Naive thymus-derived CD8-positive, alpha-beta T cell (primary cell): ENCODE measurements around the gene MYRIP. TPM values are rescaled to one million over a fixed set of nuclear protein-coding genes. Genes with fewer than 3 reads are reported as not detected.

Experiments
- ATAC-seq, 2 donors: fragments of 150-1000 bp; cut with Tn5 transposase in 1 of 2; sonication (Bioruptor Pico), chemical (Tn5 transposase) in 1 of 2; 1 replicate in 1 of 2; 2 replicates in 1 of 2; pipeline ENCODE4 v1.10.0; 2021; ENCODE audit warnings: mild to moderate bottlenecking in 2 of 2, moderate library complexity in 2 of 2
- POLR2A ChIA-PET: fragments of 350-600 bp; sonication (Branson Sonifier 250); formaldehyde crosslinking; loops from one replicate; lab custom pipeline; 2021; ENCODE audit warnings: antibody characterized with exemption; lab: Charles Lee
- DNase-seq, 10 donors: peaks; one replicate each; pipeline versions ENCODE4 v3.0.0 to v3.0.0-alpha.2; 2020 to 2022
- H3K27ac Mint-ChIP-seq, 10 donors: one replicate each; pipeline ENCODE4 v1.8.0; 2020 to 2022; ENCODE audit warnings: mild to moderate bottlenecking in 10 of 10, mixed read lengths in 10 of 10, moderate library complexity in 4 of 10, inconsistent platforms in 1 of 10
- H3K27me3 Mint-ChIP-seq, 5 donors: one replicate each; pipeline ENCODE4 v1.8.0; 2021 to 2022; ENCODE audit warnings: mixed read lengths in 5 of 5
- H3K36me3 Mint-ChIP-seq, 3 donors: one replicate each; pipeline ENCODE4 v1.8.0; 2020 to 2022; ENCODE audit warnings: mixed read lengths in 3 of 3, mild to moderate bottlenecking in 2 of 3, inconsistent platforms in 1 of 3
- H3K4me1 Mint-ChIP-seq, 4 donors: one replicate each; pipeline ENCODE4 v1.8.0; 2021 to 2022; ENCODE audit warnings: mixed read lengths in 4 of 4
- H3K4me3 Mint-ChIP-seq, 10 donors: one replicate each; pipeline ENCODE4 v1.8.0; 2020 to 2022; ENCODE audit warnings: mild to moderate bottlenecking in 10 of 10, mixed read lengths in 10 of 10, moderate library complexity in 6 of 10, inconsistent platforms in 1 of 10
- H3K9me3 Mint-ChIP-seq, 9 donors: one replicate each; pipeline ENCODE4 v1.8.0; 2020 to 2022; ENCODE audit warnings: mixed read lengths in 9 of 9, mild to moderate bottlenecking in 3 of 9, inconsistent platforms in 1 of 9, moderate library complexity in 1 of 9
- polyA plus RNA-seq, 3 donors: library from polyadenylated mRNA; unstranded; fragments of 300-500 nt; fragmentation: Illumina TruSeq; gene quantifications; one replicate each; pipeline ENCODE4 v1.2.3, GENCODE V29; 2021
- total RNA-seq, 8 experiments: library from RNA in 2 of 8; stranded (reverse) in 2 of 8; gene quantifications; one replicate each; pipeline ENCODE4 v1.2.3 and lab custom pipeline; 2021 to 2026

The MYRIP gene
- total and polyA plus RNA-seq, 5 experiments from 2014 or later = 0.08 TPM; not detected in 4

DNA sequence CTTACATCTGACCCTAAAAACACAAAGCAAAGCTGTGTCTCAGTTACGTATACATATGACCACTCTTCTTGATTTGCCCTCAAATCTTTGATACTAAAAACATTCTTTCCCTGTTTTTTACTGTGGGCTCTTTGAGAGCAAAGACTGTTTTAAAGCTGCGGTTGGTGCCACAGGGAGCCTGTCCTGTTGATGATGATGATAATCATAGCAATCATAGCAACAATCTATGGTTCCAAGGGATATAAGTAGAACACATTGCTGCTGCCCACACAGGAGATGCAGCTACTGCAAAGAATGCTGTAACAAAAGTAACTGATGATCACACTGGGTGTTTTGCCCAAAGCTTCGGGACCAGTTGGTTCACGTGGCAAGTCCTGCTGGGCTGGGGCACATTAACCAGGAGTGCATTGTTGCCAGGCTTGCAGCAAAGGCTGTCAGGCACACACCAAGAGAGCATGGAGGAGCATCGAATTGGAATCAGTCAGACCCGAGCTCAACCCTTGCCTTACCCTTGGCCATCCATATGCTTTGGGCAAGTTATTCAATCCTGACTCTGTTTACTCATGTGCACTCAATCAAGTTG lies 368.7 kb downstream of the MYRIP start:
- H3K27ac Mint-ChIP-seq = no peak overlapping the region
- POLR2A ChIA-PET = no interaction called here
- no peak for DNase-seq
- H3K36me3 Mint-ChIP-seq = no peaks in the 10 kb centered on the region
- no peaks in the 10 kb centered on the region for H3K4me1 Mint-ChIP-seq
- H3K27me3 Mint-ChIP-seq = no peaks in the 10 kb centered on the region
- no peaks in the 10 kb centered on the region for H3K9me3 Mint-ChIP-seq
- no peak for ATAC-seq
- no peak overlapping the region for H3K4me3 Mint-ChIP-seq

DNA sequence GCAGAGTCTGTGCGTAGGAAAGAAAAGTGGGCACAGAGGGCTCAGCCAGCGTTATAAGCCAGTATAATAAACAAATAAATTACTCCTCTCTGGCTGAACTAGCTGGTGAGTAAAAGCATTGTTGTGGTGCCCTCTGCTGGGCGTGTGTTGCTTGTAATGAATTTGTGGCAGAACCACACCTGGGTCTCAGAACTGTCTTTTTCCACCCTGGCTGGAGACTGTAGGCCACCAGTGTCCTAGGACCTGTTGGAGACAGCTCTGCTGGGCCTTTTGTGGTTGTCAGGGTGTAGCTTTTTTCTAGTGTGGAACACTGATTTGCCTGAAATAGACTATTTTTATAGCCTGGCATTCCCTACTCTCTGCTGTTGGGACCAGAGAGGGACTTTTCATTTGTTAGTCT lies 369.6 kb downstream of the MYRIP start:
- no peaks in the 10 kb centered on the region for H3K4me1 Mint-ChIP-seq
- no peak overlapping the region for H3K27ac Mint-ChIP-seq
- H3K9me3 Mint-ChIP-seq = no peaks in the 10 kb centered on the region
- ATAC-seq (no peak), DNase-seq (peak; percentile 4 to 69 (median 26))
- no peaks in the 10 kb centered on the region for H3K27me3 Mint-ChIP-seq
- no peaks in the 10 kb centered on the region for H3K36me3 Mint-ChIP-seq
- H3K4me3 Mint-ChIP-seq = no peak overlapping the region
- POLR2A ChIA-PET = no interaction called here

GRCh38 chr3:40181182-40181581 lies 371.8 kb downstream of the MYRIP start:
- H3K4me1 Mint-ChIP-seq = no peaks in the 10 kb centered on the region
- POLR2A ChIA-PET = no interaction called here
- H3K4me3 Mint-ChIP-seq = no peak overlapping the region
- H3K27me3 Mint-ChIP-seq = no peaks in the 10 kb centered on the region
- ATAC-seq (no peak), DNase-seq (no peak)
- no peaks in the 10 kb centered on the region for H3K36me3 Mint-ChIP-seq
- no peak overlapping the region for H3K27ac Mint-ChIP-seq
- H3K9me3 Mint-ChIP-seq = no peaks in the 10 kb centered on the region

- Mint-ChIP-seq H3K9me3 (no peaks in the 10 kb centered on the region), H3K4me3 (no peak overlapping the region), H3K27me3 (no peaks in the 10 kb centered on the region), H3K4me1 (no peaks in the 10 kb centered on the region), H3K27ac (peak overlapping the region in 1 of 10 donors; percentile 7), H3K36me3 (no peaks in the 10 kb centered on the region)
- POLR2A ChIA-PET = no interaction called here
- no peak for DNase-seq
- no peak for ATAC-seq
Measured at GRCh38 chr3:40185029-40185695, 375.8 kb downstream of the MYRIP start.

DNA sequence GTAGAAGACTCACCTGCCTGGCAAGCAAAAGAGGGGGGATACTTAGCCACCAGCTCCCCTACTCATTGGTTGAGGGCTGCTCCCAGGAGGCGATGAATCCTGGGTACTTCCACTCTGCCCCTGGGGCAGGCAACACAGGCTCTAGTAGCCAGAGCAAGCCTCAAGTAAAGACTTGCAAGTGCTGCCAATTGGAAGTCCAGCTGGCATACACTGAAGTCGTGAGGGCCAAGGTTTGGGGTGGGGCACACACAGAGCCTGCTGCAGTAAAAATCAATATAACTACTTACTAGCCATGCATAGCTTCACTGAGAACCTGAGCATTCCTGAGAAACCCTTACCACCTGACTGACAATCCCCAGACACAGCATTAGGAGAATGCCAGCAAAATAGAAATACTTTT lies 377.1 kb downstream of the MYRIP start:
- POLR2A ChIA-PET = no interaction called here
- no peaks in the 10 kb centered on the region for H3K36me3 Mint-ChIP-seq
- no peaks in the 10 kb centered on the region for H3K9me3 Mint-ChIP-seq
- H3K4me3 Mint-ChIP-seq = no peak overlapping the region
- no peak for ATAC-seq
- peaks cover 0 to 3% (median 0%) of the 10 kb centered on the region in 5 donors for H3K27me3 Mint-ChIP-seq
- DNase-seq = no peak
- H3K27ac Mint-ChIP-seq = no peak overlapping the region
- H3K4me1 Mint-ChIP-seq = no peaks in the 10 kb centered on the region

DNA sequence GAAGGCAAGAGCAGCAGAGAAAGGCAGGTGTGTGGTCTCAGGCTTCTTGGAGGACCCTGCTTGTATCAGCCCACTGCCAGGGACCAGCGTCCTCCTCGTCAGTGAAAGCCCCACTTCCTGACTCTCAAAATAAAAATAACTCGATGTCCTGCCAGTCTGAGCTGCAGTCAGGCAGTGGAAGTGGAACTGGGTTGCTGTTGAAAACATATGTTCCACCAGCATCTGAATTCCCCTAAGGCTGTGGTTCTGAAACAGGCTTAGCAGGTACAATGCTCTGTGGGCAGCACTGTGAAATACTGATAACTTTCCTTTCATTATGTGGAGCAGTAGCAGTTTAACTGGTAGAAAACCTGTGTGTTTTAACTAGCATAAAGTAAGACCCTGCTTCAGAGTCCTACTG lies 378.5 kb downstream of the MYRIP start:
- POLR2A ChIA-PET = no interaction called here
- DNase-seq = no peak
- Mint-ChIP-seq H3K27me3 (peaks cover 0 to 3% (median 0%) of the 10 kb centered on the region in 5 donors), H3K27ac (no peak overlapping the region), H3K9me3 (no peaks in the 10 kb centered on the region), H3K4me1 (no peaks in the 10 kb centered on the region), H3K4me3 (no peak overlapping the region), H3K36me3 (no peaks in the 10 kb centered on the region)
- no peak for ATAC-seq

- Mint-ChIP-seq H3K4me3 (no peak overlapping the region), H3K27me3 (peaks cover 0 to 3% (median 0%) of the 10 kb centered on the region in 5 donors), H3K36me3 (no peaks in the 10 kb centered on the region), H3K4me1 (no peaks in the 10 kb centered on the region), H3K27ac (no peak overlapping the region), H3K9me3 (no peaks in the 10 kb centered on the region)
- ATAC-seq (no peak), DNase-seq (no peak)
- POLR2A ChIA-PET = no interaction called here
Measured at GRCh38 chr3:40189118-40189517, 379.7 kb downstream of the MYRIP start.

- POLR2A ChIA-PET = no interaction called here
- no peaks in the 10 kb centered on the region for H3K36me3 Mint-ChIP-seq
- no peak overlapping the region for H3K27ac Mint-ChIP-seq
- peaks cover 0 to 3% (median 0%) of the 10 kb centered on the region in 5 donors for H3K27me3 Mint-ChIP-seq
- ATAC-seq (no peak), DNase-seq (no peak)
- H3K9me3 Mint-ChIP-seq = no peaks in the 10 kb centered on the region
- no peak overlapping the region for H3K4me3 Mint-ChIP-seq
- H3K4me1 Mint-ChIP-seq = no peaks in the 10 kb centered on the region
Measured at GRCh38 chr3:40190056-40190455, 380.6 kb downstream of the MYRIP start.

DNA sequence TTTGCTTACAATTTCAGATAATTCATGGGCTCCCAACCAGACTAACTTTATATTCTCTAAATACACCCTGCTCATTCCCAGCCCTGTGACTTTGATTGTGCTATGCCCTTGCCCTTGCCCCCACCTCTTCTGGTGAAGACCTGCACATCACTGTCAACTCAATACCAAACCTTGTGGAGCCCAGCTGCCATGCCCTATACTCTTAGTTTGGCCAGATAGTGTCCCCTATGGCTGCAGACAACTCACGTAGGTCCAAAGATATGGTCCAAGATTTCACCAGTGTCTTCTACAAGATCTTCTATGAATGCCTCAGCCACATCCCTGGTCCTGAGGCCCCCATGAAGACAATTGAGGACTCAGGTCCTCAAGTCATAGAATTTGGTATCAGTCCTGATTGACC lies 381.8 kb downstream of the MYRIP start:
- DNase-seq = no peak
- no peaks in the 10 kb centered on the region for H3K9me3 Mint-ChIP-seq
- POLR2A ChIA-PET = interaction anchor here (0.8 kb wide), 1 partner anchor 123 kb away, joined by 3 read pairs; no protein-coding TSS in a partner anchor
- H3K4me3 Mint-ChIP-seq = no peak overlapping the region
- peaks cover 0 to 3% (median 0%) of the 10 kb centered on the region in 5 donors for H3K27me3 Mint-ChIP-seq
- no peak for ATAC-seq
- H3K4me1 Mint-ChIP-seq = no peaks in the 10 kb centered on the region
- no peak overlapping the region for H3K27ac Mint-ChIP-seq
- no peaks in the 10 kb centered on the region for H3K36me3 Mint-ChIP-seq

- no peaks in the 10 kb centered on the region for H3K4me1 Mint-ChIP-seq
- H3K27me3 Mint-ChIP-seq = peaks cover 0 to 3% (median 0%) of the 10 kb centered on the region in 5 donors
- no peaks in the 10 kb centered on the region for H3K36me3 Mint-ChIP-seq
- DNase-seq = peak; percentile 21 to 71 (median 45)
- no peaks in the 10 kb centered on the region for H3K9me3 Mint-ChIP-seq
- POLR2A ChIA-PET = interaction anchor here (0.8 kb wide), 1 partner anchor 123 kb away, joined by 3 read pairs; no protein-coding TSS in a partner anchor
- H3K27ac Mint-ChIP-seq = no peak overlapping the region
- ATAC-seq = peak; percentile 46 to 57
- no peak overlapping the region for H3K4me3 Mint-ChIP-seq
Measured at GRCh38 chr3:40191850-40192448, 382.5 kb downstream of the MYRIP start.

GRCh38 chr3:40192628-40193027 lies 383.2 kb downstream of the MYRIP start:
- no peaks in the 10 kb centered on the region for H3K9me3 Mint-ChIP-seq
- POLR2A ChIA-PET = no interaction called here

GRCh38 chr3:40196966-40197365 lies 387.6 kb downstream of the MYRIP start:
- H3K9me3 Mint-ChIP-seq = no peaks in the 10 kb centered on the region
- ATAC-seq (no peak), DNase-seq (no peak)
- POLR2A ChIA-PET = no interaction called here
- no peaks in the 10 kb centered on the region for H3K36me3 Mint-ChIP-seq
- H3K27me3 Mint-ChIP-seq = peaks cover 0 to 3% (median 0%) of the 10 kb centered on the region in 5 donors
- H3K27ac Mint-ChIP-seq = no peak overlapping the region
- peaks cover 0 to 6% (median 3%) of the 10 kb centered on the region in 4 donors for H3K4me1 Mint-ChIP-seq
- H3K4me3 Mint-ChIP-seq = no peak overlapping the region

More at GRCh38 chr3:40192628-40193027, 383.2 kb downstream of the MYRIP start:
- Mint-ChIP-seq H3K36me3 (no peaks in the 10 kb centered on the region), H3K27ac (no peak overlapping the region), H3K4me3 (no peak overlapping the region), H3K4me1 (no peaks in the 10 kb centered on the region), H3K27me3 (peaks cover 0 to 3% (median 0%) of the 10 kb centered on the region in 5 donors)
- DNase-seq = no peak
- no peak for ATAC-seq

GRCh38 chr3:40200692-40201316 lies 391.4 kb downstream of the MYRIP start:
- Mint-ChIP-seq H3K27me3 (peaks cover 0 to 3% (median 0%) of the 10 kb centered on the region in 5 donors), H3K4me1 (peaks cover 0 to 6% (median 3%) of the 10 kb centered on the region in 4 donors), H3K4me3 (no peak overlapping the region), H3K9me3 (no peaks in the 10 kb centered on the region), H3K36me3 (no peaks in the 10 kb centered on the region), H3K27ac (no peak overlapping the region)
- ATAC-seq = no peak
- POLR2A ChIA-PET = no interaction called here
- no peak for DNase-seq
